H1 (cell line): ENCODE results near the gene RXRA. TPM values are rescaled to one million over a fixed set of nuclear protein-coding genes. Genes with fewer than 3 reads are reported as not detected.

ENCODE experiments used
- EGR1 ChIP-seq: IDR thresholded peaks from 2 replicates; pipeline ENCODE4 v1.6.1; 2011; ENCODE audit warnings: low read depth, low read length, borderline replicate concordance
- NANOG ChIP-seq: IDR thresholded peaks from 2 replicates; pipeline ENCODE4 v1.6.1; 2011; ENCODE audit warnings: low read length, low read depth, mild to moderate bottlenecking, inconsistent platforms; ENCODE audit not compliant: insufficient read depth, poor library complexity, severe bottlenecking
- TCF12 ChIP-seq: IDR thresholded peaks from 2 replicates; pipeline ENCODE4 v1.6.1; 2011; ENCODE audit warnings: low read depth, mild to moderate bottlenecking, low read length
- TEAD4 ChIP-seq: IDR thresholded peaks from 2 replicates; pipeline ENCODE4 v1.6.1; 2012; ENCODE audit warnings: low read depth, low read length, inconsistent platforms, mixed read lengths
- polyA plus RNA-seq, 7 experiments: library from polyadenylated mRNA; depleted of rRNA in 3 of 7; stranded (reverse) in 5 of 7; unstranded in 2 of 7; fragments of >200 nt in 5 of 7; fragments of 200-250 nt in 2 of 7; gene quantifications; 1 replicate in 5 of 7; 2 replicates in 1 of 7; 4 replicates in 1 of 7; pipeline versions ENCODE4 v1.2.1 to v1.2.3, GENCODE V29; 2011 to 2013; ENCODE audit warnings: missing spikeins in 2 of 7, mixed read lengths in 2 of 7
- total RNA-seq: library from RNA; stranded (reverse); fragmentation: NEBNext Ultra II Directional; extraction: Animal tissue kit (Norgen Biotek cat#: 25700); gene quantifications from 2 replicates; pipeline ENCODE4 v1.2.1, GENCODE V29; 2021
- TF ChIP-seq, protein P1 (sequence below): fragments of 300-600 bp; sonication (generic); IDR thresholded peaks from 2 replicates; pipeline ENCODE4 v1.7.1; 2012; ENCODE audit warnings: low read length, moderate library complexity, mild to moderate bottlenecking, inconsistent platforms; ENCODE audit not compliant: insufficient replicate concordance
- TF ChIP-seq, protein P2 (sequence below): IDR thresholded peaks from 2 replicates; pipeline ENCODE4 v1.6.1; 2012; ENCODE audit warnings: inconsistent platforms
- TF ChIP-seq, protein P3 (sequence below): IDR thresholded peaks from 2 replicates; pipeline ENCODE4 v1.6.1; 2012; ENCODE audit warnings: low read length, inconsistent platforms

Gene RXRA
- total and polyA plus RNA-seq, 2 of the 8 experiments (the other 6 are each of a cell fraction or from before 2014, with no cell fraction given) = 9.8 to 29.4 TPM

DNA sequence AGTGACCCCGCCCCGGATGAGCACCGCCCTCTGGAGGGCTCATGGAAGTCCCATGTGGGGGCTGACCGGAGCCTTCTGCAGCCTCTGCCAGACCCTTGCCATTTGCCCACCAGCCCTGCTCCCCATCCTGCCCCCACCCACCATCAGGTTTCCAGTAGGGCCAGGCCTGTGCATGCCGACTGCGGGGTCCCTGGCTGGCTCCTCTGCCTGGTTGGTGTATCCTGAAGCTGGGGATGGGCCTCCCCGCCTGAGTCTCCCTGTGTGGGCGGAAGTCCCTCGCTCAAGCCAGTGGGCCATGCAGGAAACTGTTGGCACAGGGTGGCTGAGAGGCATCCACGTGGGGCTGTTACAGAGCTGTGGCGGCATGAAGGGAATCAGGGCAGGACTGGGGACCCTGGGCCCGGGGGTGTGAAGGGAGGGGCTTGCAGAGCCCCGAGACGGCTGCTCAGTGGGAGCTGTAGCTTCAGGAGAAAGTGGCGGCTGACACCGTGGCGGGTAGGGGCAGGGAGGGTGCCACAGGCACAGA is 88.7 kb downstream of the RXRA start (continued):
- TF ChIP-seq, protein P1, sequence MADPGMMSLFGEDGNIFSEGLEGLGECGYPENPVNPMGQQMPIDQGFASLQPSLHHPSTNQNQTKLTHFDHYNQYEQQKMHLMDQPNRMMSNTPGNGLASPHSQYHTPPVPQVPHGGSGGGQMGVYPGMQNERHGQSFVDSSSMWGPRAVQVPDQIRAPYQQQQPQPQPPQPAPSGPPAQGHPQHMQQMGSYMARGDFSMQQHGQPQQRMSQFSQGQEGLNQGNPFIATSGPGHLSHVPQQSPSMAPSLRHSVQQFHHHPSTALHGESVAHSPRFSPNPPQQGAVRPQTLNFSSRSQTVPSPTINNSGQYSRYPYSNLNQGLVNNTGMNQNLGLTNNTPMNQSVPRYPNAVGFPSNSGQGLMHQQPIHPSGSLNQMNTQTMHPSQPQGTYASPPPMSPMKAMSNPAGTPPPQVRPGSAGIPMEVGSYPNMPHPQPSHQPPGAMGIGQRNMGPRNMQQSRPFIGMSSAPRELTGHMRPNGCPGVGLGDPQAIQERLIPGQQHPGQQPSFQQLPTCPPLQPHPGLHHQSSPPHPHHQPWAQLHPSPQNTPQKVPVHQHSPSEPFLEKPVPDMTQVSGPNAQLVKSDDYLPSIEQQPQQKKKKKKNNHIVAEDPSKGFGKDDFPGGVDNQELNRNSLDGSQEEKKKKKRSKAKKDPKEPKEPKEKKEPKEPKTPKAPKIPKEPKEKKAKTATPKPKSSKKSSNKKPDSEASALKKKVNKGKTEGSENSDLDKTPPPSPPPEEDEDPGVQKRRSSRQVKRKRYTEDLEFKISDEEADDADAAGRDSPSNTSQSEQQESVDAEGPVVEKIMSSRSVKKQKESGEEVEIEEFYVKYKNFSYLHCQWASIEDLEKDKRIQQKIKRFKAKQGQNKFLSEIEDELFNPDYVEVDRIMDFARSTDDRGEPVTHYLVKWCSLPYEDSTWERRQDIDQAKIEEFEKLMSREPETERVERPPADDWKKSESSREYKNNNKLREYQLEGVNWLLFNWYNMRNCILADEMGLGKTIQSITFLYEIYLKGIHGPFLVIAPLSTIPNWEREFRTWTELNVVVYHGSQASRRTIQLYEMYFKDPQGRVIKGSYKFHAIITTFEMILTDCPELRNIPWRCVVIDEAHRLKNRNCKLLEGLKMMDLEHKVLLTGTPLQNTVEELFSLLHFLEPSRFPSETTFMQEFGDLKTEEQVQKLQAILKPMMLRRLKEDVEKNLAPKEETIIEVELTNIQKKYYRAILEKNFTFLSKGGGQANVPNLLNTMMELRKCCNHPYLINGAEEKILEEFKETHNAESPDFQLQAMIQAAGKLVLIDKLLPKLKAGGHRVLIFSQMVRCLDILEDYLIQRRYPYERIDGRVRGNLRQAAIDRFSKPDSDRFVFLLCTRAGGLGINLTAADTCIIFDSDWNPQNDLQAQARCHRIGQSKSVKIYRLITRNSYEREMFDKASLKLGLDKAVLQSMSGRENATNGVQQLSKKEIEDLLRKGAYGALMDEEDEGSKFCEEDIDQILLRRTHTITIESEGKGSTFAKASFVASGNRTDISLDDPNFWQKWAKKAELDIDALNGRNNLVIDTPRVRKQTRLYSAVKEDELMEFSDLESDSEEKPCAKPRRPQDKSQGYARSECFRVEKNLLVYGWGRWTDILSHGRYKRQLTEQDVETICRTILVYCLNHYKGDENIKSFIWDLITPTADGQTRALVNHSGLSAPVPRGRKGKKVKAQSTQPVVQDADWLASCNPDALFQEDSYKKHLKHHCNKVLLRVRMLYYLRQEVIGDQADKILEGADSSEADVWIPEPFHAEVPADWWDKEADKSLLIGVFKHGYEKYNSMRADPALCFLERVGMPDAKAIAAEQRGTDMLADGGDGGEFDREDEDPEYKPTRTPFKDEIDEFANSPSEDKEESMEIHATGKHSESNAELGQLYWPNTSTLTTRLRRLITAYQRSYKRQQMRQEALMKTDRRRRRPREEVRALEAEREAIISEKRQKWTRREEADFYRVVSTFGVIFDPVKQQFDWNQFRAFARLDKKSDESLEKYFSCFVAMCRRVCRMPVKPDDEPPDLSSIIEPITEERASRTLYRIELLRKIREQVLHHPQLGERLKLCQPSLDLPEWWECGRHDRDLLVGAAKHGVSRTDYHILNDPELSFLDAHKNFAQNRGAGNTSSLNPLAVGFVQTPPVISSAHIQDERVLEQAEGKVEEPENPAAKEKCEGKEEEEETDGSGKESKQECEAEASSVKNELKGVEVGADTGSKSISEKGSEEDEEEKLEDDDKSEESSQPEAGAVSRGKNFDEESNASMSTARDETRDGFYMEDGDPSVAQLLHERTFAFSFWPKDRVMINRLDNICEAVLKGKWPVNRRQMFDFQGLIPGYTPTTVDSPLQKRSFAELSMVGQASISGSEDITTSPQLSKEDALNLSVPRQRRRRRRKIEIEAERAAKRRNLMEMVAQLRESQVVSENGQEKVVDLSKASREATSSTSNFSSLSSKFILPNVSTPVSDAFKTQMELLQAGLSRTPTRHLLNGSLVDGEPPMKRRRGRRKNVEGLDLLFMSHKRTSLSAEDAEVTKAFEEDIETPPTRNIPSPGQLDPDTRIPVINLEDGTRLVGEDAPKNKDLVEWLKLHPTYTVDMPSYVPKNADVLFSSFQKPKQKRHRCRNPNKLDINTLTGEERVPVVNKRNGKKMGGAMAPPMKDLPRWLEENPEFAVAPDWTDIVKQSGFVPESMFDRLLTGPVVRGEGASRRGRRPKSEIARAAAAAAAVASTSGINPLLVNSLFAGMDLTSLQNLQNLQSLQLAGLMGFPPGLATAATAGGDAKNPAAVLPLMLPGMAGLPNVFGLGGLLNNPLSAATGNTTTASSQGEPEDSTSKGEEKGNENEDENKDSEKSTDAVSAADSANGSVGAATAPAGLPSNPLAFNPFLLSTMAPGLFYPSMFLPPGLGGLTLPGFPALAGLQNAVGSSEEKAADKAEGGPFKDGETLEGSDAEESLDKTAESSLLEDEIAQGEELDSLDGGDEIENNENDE = no peak
- no peak for TF ChIP-seq EGR1
- no peak for TF ChIP-seq TEAD4
- TF ChIP-seq, protein P2, sequence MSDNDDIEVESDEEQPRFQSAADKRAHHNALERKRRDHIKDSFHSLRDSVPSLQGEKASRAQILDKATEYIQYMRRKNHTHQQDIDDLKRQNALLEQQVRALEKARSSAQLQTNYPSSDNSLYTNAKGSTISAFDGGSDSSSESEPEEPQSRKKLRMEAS = no peak
- TF ChIP-seq NANOG = no peak
- TF ChIP-seq, protein P3, sequence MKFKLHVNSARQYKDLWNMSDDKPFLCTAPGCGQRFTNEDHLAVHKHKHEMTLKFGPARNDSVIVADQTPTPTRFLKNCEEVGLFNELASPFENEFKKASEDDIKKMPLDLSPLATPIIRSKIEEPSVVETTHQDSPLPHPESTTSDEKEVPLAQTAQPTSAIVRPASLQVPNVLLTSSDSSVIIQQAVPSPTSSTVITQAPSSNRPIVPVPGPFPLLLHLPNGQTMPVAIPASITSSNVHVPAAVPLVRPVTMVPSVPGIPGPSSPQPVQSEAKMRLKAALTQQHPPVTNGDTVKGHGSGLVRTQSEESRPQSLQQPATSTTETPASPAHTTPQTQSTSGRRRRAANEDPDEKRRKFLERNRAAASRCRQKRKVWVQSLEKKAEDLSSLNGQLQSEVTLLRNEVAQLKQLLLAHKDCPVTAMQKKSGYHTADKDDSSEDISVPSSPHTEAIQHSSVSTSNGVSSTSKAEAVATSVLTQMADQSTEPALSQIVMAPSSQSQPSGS = no peak
- TF ChIP-seq TCF12 = no peak
